Nucleus accumbens (tissue), 56 donors: ENCODE data around the gene XYLB.

Experiments used
- DNase-seq, 56 donors: peaks; one replicate each; lab custom pipeline; 2025; lab: John Stamatoyannopoulos, UW

The XYLB gene

GRCh38 chr3:38453075-38453912 is 106.7 kb downstream of the XYLB start, which contains the start of gene ACVR2B:
TSS of gene ACVR2B (plus strand) at chr3:38453890. CDS start at chr3:38454323, 433 bp downstream.
- DNase-seq, result peak in 55 of 56 donors; percentile 22 to 95 (median 82)

- peak in 1 of 56 donors; percentile 51 for DNase-seq
These were observed 107.3 kb downstream of the XYLB start for GRCh38 chr3:38453913-38454177.

- DNase-seq, result peak in 31 of 56 donors; percentile 18 to 63 (median 39)
These were observed 107.7 kb downstream of the XYLB start for GRCh38 chr3:38454178-38454883.

GRCh38 chr3:38454884-38455638 is 108.5 kb downstream of the XYLB start:
- DNase-seq, result peak in 47 of 56 donors; percentile 15 to 81 (median 51)

- DNase-seq, result peak in 7 of 56 donors; percentile 14 to 64 (median 43)
These were observed 109.2 kb downstream of the XYLB start for GRCh38 chr3:38455639-38456430.

GRCh38 chr3:38457111-38458003 is 110.8 kb downstream of the XYLB start:
- no peak for DNase-seq

GRCh38 chr3:38458796-38459498 is 112.4 kb downstream of the XYLB start:
- no peak for DNase-seq

- DNase-seq, result no peak
These were observed 113.0 kb downstream of the XYLB start for GRCh38 chr3:38459499-38460048.

GRCh38 chr3:38460377-38461270 is 114.0 kb downstream of the XYLB start:
- DNase-seq, result no peak
